Nephron progenitor cell (in vitro differentiated cells): ENCODE measurements around the gene CCDC192.

Experiments
- DNase-seq: peaks from one replicate; pipeline ENCODE4 v3.0.0; 2021
- H3K27ac Mint-ChIP-seq: 2 replicates; pipeline ENCODE4 v1.8.0; 2021; ENCODE audit warnings: mild to moderate bottlenecking, moderate library complexity, mixed read lengths
- H3K27me3 Mint-ChIP-seq: 2 replicates; pipeline ENCODE4 v1.8.0; 2021; ENCODE audit warnings: mild to moderate bottlenecking, low read depth, mixed read lengths; ENCODE audit not compliant: poor library complexity
- H3K36me3 Mint-ChIP-seq: 2 replicates; pipeline ENCODE4 v1.8.0; 2021; ENCODE audit warnings: low read depth, mixed read lengths
- H3K4me1 Mint-ChIP-seq: 2 replicates; pipeline ENCODE4 v1.8.0; 2021; ENCODE audit warnings: mixed read lengths
- H3K4me3 Mint-ChIP-seq: 2 replicates; pipeline ENCODE4 v1.8.0; 2021; ENCODE audit warnings: mild to moderate bottlenecking, moderate library complexity, mixed read lengths
- H3K9me3 Mint-ChIP-seq: 2 replicates; pipeline ENCODE4 v1.8.0; 2021; ENCODE audit warnings: mild to moderate bottlenecking, moderate library complexity, mixed read lengths
- TF ChIP-seq, protein P1 (sequence below): fragments of 200-600 bp; sonication (generic); IDR thresholded peaks from 2 replicates; pipeline ENCODE4 v1.5.0; 2021; ENCODE audit warnings: antibody characterized with exemption

CCDC192 gene

DNA sequence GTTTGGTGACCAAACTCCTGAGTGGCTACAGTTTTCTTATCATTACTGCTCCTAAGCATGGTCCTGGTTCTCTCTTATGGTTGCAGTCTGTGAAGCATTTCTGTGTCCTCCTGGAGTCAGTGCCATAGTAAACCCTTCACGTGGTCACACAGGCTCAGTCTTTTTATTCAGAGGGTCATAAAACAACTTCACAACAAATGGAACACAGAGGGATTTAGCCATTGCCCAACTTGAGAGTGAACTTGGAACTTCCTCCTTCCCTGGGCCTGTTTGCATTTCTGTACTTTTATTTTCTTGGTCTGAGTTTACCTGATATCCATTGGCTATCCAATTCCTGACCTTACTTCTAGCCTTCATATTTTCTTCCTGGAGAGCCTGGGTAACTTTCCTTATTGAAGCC, 144.9 kb downstream of the CCDC192 start:
- Mint-ChIP-seq H3K27me3 (peaks cover 4% of the 10 kb centered on the region), H3K36me3 (no peaks in the 10 kb centered on the region), H3K4me1 (peaks cover 10% of the 10 kb centered on the region), H3K4me3 (no peak overlapping the region), H3K27ac (no peak overlapping the region), H3K9me3 (no peaks in the 10 kb centered on the region)
- no peak for DNase-seq
- TF ChIP-seq, protein P1, sequence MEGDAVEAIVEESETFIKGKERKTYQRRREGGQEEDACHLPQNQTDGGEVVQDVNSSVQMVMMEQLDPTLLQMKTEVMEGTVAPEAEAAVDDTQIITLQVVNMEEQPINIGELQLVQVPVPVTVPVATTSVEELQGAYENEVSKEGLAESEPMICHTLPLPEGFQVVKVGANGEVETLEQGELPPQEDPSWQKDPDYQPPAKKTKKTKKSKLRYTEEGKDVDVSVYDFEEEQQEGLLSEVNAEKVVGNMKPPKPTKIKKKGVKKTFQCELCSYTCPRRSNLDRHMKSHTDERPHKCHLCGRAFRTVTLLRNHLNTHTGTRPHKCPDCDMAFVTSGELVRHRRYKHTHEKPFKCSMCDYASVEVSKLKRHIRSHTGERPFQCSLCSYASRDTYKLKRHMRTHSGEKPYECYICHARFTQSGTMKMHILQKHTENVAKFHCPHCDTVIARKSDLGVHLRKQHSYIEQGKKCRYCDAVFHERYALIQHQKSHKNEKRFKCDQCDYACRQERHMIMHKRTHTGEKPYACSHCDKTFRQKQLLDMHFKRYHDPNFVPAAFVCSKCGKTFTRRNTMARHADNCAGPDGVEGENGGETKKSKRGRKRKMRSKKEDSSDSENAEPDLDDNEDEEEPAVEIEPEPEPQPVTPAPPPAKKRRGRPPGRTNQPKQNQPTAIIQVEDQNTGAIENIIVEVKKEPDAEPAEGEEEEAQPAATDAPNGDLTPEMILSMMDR: no peak

DNA sequence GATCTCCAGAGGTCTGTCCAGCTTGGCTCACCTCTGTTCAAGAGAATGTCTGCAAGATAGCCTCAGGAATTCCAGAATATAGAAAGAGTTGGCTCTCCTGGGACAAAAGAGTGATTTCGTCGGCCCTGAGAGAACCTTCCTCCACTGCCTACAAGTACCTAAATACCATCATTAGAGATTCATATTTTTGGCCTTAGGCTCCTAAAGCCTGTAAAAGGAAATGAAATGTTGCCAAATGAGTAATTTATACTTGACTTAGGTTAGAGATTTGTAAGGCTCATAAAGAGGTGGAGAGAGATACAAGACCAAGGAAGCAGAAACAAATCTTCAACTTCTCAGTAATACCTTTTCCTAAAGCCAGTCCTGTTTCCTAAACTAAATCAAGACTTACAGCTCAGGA, 146.2 kb downstream of the CCDC192 start:
- TF ChIP-seq, protein P1: no peak
- Mint-ChIP-seq H3K36me3 (peaks cover 3% of the 10 kb centered on the region), H3K9me3 (no peaks in the 10 kb centered on the region), H3K4me1 (peaks cover 8% of the 10 kb centered on the region), H3K27ac (no peak overlapping the region), H3K4me3 (no peak overlapping the region), H3K27me3 (no peaks in the 10 kb centered on the region)
- DNase-seq: no peak

DNA sequence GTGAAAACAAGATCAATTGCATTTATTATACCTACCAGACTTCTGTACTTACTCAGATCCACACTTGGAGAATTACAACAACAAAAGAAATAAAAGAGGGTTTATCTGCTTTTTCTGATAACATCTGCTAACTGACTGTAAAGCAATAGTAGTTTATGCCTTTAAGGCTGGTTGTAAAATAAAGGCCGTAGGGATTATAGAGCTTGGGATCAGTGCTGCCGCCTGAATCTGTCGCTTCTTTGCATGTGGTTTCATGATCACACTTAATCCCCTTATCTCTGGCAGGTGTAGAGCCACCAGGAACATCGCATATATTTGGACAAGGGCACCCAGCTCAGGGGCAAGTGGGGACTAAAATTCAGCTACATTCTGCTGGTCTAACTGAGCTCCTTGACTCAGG, 146.7 kb downstream of the CCDC192 start:
- Mint-ChIP-seq H3K36me3 (peaks cover 3% of the 10 kb centered on the region), H3K9me3 (peaks cover under 1% of the 10 kb centered on the region), H3K4me3 (no peak overlapping the region), H3K27me3 (no peaks in the 10 kb centered on the region), H3K4me1 (peaks cover 5% of the 10 kb centered on the region), H3K27ac (no peak overlapping the region)
- no peak for DNase-seq
- TF ChIP-seq, protein P1: no peak

DNA sequence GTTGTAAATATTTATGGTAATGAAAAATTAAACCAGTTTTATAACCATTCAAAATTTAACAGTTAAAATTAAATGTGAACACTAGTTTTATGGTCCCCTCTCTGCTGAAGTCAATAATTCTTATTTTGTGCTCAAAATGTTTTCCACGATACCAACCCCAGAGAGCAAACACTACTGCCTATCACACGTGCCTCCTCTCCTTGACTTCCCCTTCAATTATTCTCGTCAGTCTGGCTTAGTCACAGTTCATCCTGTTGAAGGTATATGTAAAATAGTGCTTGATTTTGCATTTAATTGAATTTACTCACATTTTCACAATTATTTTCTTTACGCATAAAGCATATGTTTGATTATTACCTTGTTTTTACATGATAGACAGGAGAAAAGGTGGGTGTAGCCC, 148.8 kb downstream of the CCDC192 start:
- H3K4me1 Mint-ChIP-seq: no peaks in the 10 kb centered on the region
- DNase-seq: no peak
- H3K9me3 Mint-ChIP-seq: peaks cover 17% of the 10 kb centered on the region
- H3K27me3 Mint-ChIP-seq: no peaks in the 10 kb centered on the region
- H3K4me3 Mint-ChIP-seq: no peak overlapping the region
- TF ChIP-seq, protein P1: no peak
- H3K36me3 Mint-ChIP-seq: peaks cover 3% of the 10 kb centered on the region
- H3K27ac Mint-ChIP-seq: no peak overlapping the region

DNA sequence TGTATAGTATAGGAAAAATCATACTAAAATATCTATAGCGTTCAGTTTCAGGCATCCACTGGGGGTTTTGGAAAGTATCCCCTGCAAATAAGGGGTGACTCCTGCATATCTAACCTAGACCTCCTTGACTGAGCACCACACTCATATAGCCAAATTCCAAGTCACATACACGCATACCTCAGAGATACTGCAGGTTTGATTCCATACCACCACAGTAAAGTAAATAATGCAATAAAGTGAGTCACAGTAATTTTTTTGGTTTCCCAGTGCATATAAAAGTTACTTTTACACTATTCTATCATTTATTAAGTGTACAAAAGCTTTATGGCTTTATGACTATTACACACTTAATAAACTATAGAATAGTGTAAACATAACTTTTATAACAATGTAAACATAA, 151.3 kb downstream of the CCDC192 start:
- Mint-ChIP-seq H3K36me3 (peaks cover 5% of the 10 kb centered on the region), H3K9me3 (peaks cover 21% of the 10 kb centered on the region), H3K27ac (no peak overlapping the region), H3K27me3 (no peaks in the 10 kb centered on the region), H3K4me1 (no peaks in the 10 kb centered on the region), H3K4me3 (no peak overlapping the region)
- DNase-seq: no peak
- TF ChIP-seq, protein P1: no peak

DNA sequence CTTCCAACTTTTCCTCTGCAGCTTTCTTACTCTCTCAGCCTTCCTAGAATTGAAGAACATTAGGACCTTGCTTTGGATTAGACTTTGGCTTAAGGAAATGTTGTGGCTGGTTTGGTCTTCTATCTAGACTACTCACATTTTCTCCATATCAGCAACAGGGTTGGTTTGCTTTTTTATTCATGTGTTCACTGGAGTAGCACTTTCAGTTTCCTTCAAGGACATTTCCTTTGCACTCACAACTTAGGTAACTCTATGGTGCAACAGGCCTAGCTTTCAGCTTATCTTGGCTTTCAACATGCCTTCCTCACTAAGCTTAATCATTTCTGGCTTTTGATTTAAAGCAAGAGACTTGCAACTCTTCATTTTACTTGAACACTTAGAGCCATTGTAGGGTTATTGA, 153.1 kb downstream of the CCDC192 start:
- DNase-seq: no peak
- Mint-ChIP-seq H3K36me3 (peaks cover 8% of the 10 kb centered on the region), H3K4me3 (no peak overlapping the region), H3K27ac (no peak overlapping the region), H3K4me1 (no peaks in the 10 kb centered on the region), H3K27me3 (no peaks in the 10 kb centered on the region), H3K9me3 (peaks cover 26% of the 10 kb centered on the region)
- TF ChIP-seq, protein P1: no peak
